ENCODE measurements around the gene GRK2. TPM values are rescaled to one million over a fixed set of nuclear protein-coding genes. Genes with fewer than 3 reads are reported as not detected.
"Not testable (repeated sequence)": the region's sequence is repeated elsewhere in the genome, so short reads cannot be mapped to it uniquely, and the experiment has no call there.

GRK2 gene
- polyA plus RNA-seq, 1 donor, result 82.5 TPM

DNA sequence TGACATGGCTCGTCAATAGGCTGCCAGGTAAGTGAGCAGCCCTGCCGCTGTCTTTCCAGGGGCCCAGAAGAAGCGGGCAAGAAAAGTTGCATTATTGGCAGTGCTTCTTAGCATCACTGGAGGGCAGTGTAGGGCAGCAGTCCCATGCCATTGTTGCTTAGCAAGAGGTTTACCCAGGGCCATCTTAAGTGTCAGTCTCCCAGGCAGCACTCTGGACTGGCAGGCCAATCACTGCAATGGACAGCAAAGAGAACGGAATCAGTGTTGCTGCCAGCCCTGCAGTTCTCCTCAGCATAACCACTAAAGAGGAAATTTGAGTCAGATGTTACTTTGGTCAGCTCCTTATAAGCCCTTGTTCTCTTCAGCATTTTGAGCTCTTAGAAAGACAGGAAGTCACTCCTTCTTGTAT lies 13.4 kb upstream of the GRK2 start:
- H3K36me3 ChIP-seq (ENCODE audit: control insufficient read depth, insufficient read depth, low read length), result peaks cover 95% of the 10 kb centered on the region
- H3K4me1 ChIP-seq (ENCODE audit: control insufficient read depth, insufficient read depth, low read length), result no peaks in the 10 kb centered on the region
- DNase-seq, result no peak
- H3K27ac ChIP-seq (ENCODE audit: low read length), result no peak overlapping the region
- WGBS (ENCODE audit: insufficient coverage, low lambda C conversion rate), result no CpG with 5 or more reads among the region's 4 CpGs
- H3K27me3 ChIP-seq (ENCODE audit: control insufficient read depth, insufficient read depth, low read length), result no peaks in the 10 kb centered on the region
- no peak overlapping the region for H3K4me3 ChIP-seq (ENCODE audit: low read length)
- H3K9me3 ChIP-seq (ENCODE audit: control insufficient read depth, low read depth, low read length), result no peaks in the 10 kb centered on the region

DNA sequence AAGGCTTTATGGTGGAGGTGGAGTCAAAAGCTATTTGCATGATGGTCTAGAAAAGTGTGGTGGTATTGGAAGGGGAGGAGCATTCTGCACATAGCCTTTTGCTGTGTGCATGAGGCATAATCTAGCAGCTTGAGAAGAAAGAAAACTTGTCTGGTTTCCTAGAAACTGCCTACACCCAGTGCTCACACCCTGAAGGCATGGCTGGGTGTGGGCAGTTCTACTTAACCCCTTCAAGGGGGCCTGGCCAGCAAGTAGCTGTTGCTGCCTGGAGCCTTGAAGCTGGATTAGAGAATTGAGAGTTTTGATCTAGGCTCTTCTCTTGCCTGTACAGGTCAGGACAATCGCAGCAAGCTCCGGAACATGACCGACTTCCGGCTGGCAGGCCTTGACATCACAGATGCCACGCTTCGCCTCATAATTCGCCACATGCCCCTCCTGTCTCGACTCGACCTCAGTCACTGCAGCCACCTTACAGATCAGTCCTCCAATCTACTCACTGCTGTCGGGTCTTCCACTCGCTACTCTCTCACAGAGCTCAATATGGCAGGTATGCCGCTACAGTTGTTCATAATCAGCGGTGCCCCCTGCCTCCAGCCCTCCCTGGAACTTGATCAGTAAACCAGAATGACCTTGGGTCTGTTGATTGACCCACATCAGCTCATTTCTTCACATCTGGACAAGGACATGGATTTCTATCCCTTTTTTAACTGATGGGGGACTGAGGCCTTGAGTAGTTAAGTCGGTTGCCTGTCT lies 12.2 kb upstream of the GRK2 start:
- 100% methylated on average over 1 of the region's 14 CpGs for WGBS (ENCODE audit: insufficient coverage, low lambda C conversion rate)
- Histone ChIP-seq H3K27me3 (ENCODE audit: control insufficient read depth, insufficient read depth, low read length) (no peaks in the 10 kb centered on the region), H3K4me3 (ENCODE audit: low read length) (no peak overlapping the region), H3K4me1 (ENCODE audit: control insufficient read depth, insufficient read depth, low read length) (no peaks in the 10 kb centered on the region), H3K27ac (ENCODE audit: low read length) (no peak overlapping the region), H3K9me3 (ENCODE audit: control insufficient read depth, low read depth, low read length) (no peaks in the 10 kb centered on the region), H3K36me3 (ENCODE audit: control insufficient read depth, insufficient read depth, low read length) (peaks cover 86% of the 10 kb centered on the region)
- no peak for DNase-seq

DNA sequence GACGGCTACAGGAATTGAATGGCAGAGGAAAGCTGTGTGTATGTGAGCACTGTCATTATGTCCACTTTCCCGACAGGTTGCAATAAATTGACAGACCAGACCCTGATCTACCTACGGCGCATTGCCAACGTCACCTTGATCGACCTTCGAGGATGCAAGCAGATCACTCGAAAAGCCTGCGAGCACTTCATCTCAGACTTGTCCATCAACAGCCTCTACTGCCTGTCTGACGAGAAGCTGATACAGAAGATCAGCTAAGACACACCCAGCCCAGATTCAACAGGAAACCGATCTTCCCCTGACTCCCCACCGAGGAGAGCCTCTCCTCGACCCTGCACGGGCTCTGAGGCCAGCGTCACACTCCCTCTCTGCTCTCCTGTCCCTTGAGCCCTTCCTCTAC lies 11.5 kb upstream of the GRK2 start:
- Histone ChIP-seq H3K36me3 (ENCODE audit: control insufficient read depth, insufficient read depth, low read length) (peaks cover 79% of the 10 kb centered on the region), H3K27me3 (ENCODE audit: control insufficient read depth, insufficient read depth, low read length) (no peaks in the 10 kb centered on the region), H3K9me3 (ENCODE audit: control insufficient read depth, low read depth, low read length) (no peaks in the 10 kb centered on the region), H3K4me3 (ENCODE audit: low read length) (no peak overlapping the region), H3K27ac (ENCODE audit: low read length) (no peak overlapping the region), H3K4me1 (ENCODE audit: control insufficient read depth, insufficient read depth, low read length) (no peaks in the 10 kb centered on the region)
- no CpG with 5 or more reads among the region's 15 CpGs for WGBS (ENCODE audit: insufficient coverage, low lambda C conversion rate)
- DNase-seq, result no peak

DNA sequence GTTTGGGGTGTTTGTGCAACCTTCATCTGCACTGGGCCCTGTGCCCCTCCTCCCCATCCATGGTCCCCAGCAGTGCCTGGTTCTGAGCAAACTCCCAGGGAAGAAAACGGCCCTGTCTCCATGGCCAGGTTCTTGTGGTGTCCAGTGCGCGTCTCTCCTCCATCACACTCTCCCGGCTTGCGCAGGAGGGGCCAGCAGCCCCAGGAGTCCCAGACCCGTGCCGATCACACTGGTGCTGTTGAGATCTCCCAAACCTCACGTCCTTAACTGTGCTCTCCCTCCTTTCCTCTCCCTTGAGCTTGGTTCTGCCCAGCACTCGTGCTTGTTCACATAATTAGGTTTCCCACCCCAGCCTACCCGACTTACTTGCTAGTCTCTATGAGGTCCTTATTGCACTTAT lies 10.9 kb upstream of the GRK2 start:
- no peaks in the 10 kb centered on the region for H3K27me3 ChIP-seq (ENCODE audit: control insufficient read depth, insufficient read depth, low read length)
- WGBS (ENCODE audit: insufficient coverage, low lambda C conversion rate), result 60% methylated on average over 1 of the region's 10 CpGs
- H3K4me1 ChIP-seq (ENCODE audit: control insufficient read depth, insufficient read depth, low read length), result no peaks in the 10 kb centered on the region
- no peak for DNase-seq
- H3K27ac ChIP-seq (ENCODE audit: low read length), result no peak overlapping the region
- no peaks in the 10 kb centered on the region for H3K9me3 ChIP-seq (ENCODE audit: control insufficient read depth, low read depth, low read length)
- no peak overlapping the region for H3K4me3 ChIP-seq (ENCODE audit: low read length)
- peaks cover 73% of the 10 kb centered on the region for H3K36me3 ChIP-seq (ENCODE audit: control insufficient read depth, insufficient read depth, low read length)

DNA sequence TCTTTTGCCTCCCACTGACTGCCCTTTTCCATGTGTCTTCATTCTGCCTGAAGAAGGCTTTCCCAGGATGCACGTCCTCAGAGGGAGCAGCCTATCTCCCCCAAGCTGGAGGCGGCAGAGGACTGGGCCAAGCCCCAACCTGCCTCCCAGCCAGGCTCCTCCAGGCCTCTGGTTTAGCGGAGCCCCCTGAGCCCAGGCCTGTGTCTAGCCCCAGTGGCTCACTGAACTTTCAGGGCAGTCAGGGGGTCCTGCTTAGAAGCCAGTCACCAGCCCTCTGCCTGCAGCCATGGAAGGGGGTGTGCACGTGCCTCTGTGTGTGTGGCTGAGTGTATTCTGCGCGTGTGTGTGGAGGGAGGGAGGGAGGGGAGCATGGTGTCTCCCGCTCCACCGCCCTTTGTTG lies 10.4 kb upstream of the GRK2 start:
- no peaks in the 10 kb centered on the region for H3K27me3 ChIP-seq (ENCODE audit: control insufficient read depth, insufficient read depth, low read length)
- no peaks in the 10 kb centered on the region for H3K9me3 ChIP-seq (ENCODE audit: control insufficient read depth, low read depth, low read length)
- H3K4me1 ChIP-seq (ENCODE audit: control insufficient read depth, insufficient read depth, low read length), result no peaks in the 10 kb centered on the region
- no peak overlapping the region for H3K27ac ChIP-seq (ENCODE audit: low read length)
- H3K36me3 ChIP-seq (ENCODE audit: control insufficient read depth, insufficient read depth, low read length), result peaks cover 68% of the 10 kb centered on the region
- WGBS (ENCODE audit: insufficient coverage, low lambda C conversion rate), result no CpG with 5 or more reads among the region's 8 CpGs
- no peak for DNase-seq
- no peak overlapping the region for H3K4me3 ChIP-seq (ENCODE audit: low read length)

DNA sequence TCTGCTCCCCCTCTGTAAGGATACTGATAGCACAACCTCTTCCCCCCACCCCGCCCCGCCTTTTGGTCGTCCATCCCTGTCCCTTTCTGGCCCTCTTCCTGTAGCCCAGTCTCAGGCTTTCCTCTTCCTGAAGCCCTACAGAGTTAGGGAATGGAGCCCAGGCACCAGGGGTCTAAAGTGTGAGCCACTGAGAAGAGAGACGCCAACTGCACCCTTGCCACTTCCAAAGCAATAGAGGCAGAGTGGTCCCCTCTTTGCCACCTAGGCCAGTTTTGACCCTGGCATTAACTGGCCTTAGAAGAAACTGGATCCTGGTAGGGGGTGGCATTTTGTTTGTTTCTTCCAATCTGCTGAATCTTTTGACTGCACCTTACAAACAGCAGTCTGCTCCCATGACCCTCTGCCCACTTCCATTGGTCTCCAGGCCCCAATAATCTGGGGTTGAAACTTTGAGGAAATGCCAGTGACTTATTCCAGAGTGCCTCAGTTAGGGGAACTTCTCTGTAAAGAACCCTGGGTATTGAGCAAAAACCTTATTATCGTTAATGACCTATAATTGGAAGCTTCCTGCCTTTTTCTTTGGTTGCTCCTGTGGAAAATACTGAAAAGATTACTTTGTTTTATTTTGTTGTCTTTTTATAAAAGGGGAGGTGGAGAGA lies 9.7 kb upstream of the GRK2 start:
- H3K4me1 ChIP-seq (ENCODE audit: control insufficient read depth, insufficient read depth, low read length), result peaks cover 4% of the 10 kb centered on the region
- no peaks in the 10 kb centered on the region for H3K9me3 ChIP-seq (ENCODE audit: control insufficient read depth, low read depth, low read length)
- no peaks in the 10 kb centered on the region for H3K27me3 ChIP-seq (ENCODE audit: control insufficient read depth, insufficient read depth, low read length)
- 90% methylated on average over 1 of the region's 5 CpGs for WGBS (ENCODE audit: insufficient coverage, low lambda C conversion rate)
- H3K36me3 ChIP-seq (ENCODE audit: control insufficient read depth, insufficient read depth, low read length), result peaks cover 60% of the 10 kb centered on the region
- H3K27ac ChIP-seq (ENCODE audit: low read length), result no peak overlapping the region
- no peak for DNase-seq
- H3K4me3 ChIP-seq (ENCODE audit: low read length), result no peak overlapping the region

DNA sequence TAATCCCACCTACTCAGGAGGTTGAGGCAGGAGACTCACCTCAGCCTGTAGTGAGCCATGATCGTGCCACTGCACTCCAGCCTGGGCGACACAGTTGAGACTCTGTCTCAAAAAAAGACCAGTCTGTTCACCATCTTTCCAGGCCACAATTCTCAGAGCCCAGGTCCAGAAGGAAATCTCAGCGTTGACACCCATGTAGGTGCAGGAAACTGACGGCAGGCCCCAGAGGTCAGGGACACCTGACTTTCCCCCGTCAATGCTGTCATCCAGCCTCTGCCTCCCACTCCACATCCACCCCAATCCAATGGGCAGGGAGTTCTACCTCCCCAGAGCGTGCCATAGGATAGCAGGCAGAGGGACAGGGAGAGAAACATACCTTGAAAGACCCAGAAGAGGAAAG lies 5.9 kb upstream of the GRK2 start:
- WGBS (ENCODE audit: insufficient coverage, low lambda C conversion rate), result no CpG with 5 or more reads among the region's 6 CpGs
- DNase-seq, result no peak

DNA sequence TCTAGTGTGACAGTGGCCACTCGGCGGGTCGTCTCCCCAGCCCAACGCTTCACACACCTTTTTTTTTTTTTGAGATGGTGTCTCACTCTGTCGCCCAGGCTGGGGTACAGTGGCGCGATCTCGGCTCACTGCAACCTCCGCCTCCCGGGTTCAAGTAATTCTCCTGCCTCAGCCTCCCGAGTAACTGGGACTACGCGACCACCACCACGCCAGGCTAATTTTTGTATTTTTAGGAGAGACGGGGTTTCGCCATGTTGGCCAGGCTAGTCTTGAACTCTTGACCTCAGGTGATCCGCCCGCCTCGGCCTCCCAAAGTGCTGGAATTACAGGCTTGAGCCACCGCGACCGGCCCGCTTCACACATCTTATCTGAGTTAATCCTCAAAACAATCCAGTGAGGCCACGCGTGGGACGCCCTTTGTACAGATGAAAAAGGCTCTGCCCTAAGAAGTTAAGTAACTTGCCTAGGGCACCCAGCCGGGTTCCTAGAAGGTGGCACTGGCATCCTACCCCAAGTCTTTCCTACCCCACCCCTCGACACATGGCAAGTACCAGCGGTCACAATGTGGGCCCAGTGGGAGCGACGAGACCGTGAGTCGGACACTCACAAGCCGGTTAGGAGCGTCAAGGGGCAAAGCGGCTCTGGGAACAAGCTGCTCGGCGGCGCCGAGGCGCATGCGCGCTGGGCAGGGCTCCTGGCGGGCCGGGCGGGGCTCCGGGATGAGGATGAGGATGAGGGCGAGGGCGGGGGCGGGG lies 5.2 kb upstream of the GRK2 start:
- Histone ChIP-seq H3K27ac (ENCODE audit: low read length) (peak overlapping the region; percentile 41), H3K36me3 (ENCODE audit: control insufficient read depth, insufficient read depth, low read length) (peaks cover 16% of the 10 kb centered on the region), H3K4me1 (ENCODE audit: control insufficient read depth, insufficient read depth, low read length) (peaks cover 23% of the 10 kb centered on the region), H3K4me3 (ENCODE audit: low read length) (peak overlapping the region; percentile 39)
- WGBS (ENCODE audit: insufficient coverage, low lambda C conversion rate), result no CpG with 5 or more reads among the region's 50 CpGs
- peak; percentile 59 to 72 for DNase-seq
- H3K9me3 ChIP-seq (ENCODE audit: control insufficient read depth, low read depth, low read length); H3K27me3 ChIP-seq (ENCODE audit: control insufficient read depth, insufficient read depth, low read length): not testable (repeated sequence)

More for the DNA sequence above, 5.9 kb upstream of the GRK2 start:
- peaks cover 22% of the 10 kb centered on the region for H3K36me3 ChIP-seq (ENCODE audit: control insufficient read depth, insufficient read depth, low read length)
- no peaks in the 10 kb centered on the region for H3K9me3 ChIP-seq (ENCODE audit: control insufficient read depth, low read depth, low read length)
- H3K27me3 ChIP-seq (ENCODE audit: control insufficient read depth, insufficient read depth, low read length), result no peaks in the 10 kb centered on the region
- H3K27ac ChIP-seq (ENCODE audit: low read length), result no peak overlapping the region
- no peak overlapping the region for H3K4me3 ChIP-seq (ENCODE audit: low read length)
- H3K4me1 ChIP-seq (ENCODE audit: control insufficient read depth, insufficient read depth, low read length), result peaks cover 20% of the 10 kb centered on the region

DNA sequence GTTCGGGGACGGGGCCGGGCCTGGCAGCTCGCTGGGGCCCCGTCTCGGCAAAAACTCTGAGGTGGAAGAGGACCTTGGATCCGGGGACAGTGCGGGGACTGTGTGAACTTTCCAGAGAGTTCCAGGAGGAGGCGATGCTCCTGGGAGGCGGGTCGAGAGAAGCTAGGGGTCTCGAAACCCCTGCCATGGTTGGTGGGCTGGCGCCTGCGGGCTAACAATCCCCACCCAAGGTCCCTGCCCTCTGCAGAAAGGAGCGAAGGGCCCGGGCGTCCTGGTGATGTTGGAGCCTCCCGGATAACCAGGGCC lies 4.7 kb upstream of the GRK2 start:
- DNase-seq, result no peak
- peaks cover 23% of the 10 kb centered on the region for H3K4me1 ChIP-seq (ENCODE audit: control insufficient read depth, insufficient read depth, low read length)
- no CpG with 5 or more reads among the region's 18 CpGs for WGBS (ENCODE audit: insufficient coverage, low lambda C conversion rate)
- H3K4me3 ChIP-seq (ENCODE audit: low read length), result no peak overlapping the region
- H3K27me3 ChIP-seq (ENCODE audit: control insufficient read depth, insufficient read depth, low read length), result no peaks in the 10 kb centered on the region
- no peaks in the 10 kb centered on the region for H3K9me3 ChIP-seq (ENCODE audit: control insufficient read depth, low read depth, low read length)
- H3K36me3 ChIP-seq (ENCODE audit: control insufficient read depth, insufficient read depth, low read length), result peaks cover 11% of the 10 kb centered on the region
- no peak overlapping the region for H3K27ac ChIP-seq (ENCODE audit: low read length)

DNA sequence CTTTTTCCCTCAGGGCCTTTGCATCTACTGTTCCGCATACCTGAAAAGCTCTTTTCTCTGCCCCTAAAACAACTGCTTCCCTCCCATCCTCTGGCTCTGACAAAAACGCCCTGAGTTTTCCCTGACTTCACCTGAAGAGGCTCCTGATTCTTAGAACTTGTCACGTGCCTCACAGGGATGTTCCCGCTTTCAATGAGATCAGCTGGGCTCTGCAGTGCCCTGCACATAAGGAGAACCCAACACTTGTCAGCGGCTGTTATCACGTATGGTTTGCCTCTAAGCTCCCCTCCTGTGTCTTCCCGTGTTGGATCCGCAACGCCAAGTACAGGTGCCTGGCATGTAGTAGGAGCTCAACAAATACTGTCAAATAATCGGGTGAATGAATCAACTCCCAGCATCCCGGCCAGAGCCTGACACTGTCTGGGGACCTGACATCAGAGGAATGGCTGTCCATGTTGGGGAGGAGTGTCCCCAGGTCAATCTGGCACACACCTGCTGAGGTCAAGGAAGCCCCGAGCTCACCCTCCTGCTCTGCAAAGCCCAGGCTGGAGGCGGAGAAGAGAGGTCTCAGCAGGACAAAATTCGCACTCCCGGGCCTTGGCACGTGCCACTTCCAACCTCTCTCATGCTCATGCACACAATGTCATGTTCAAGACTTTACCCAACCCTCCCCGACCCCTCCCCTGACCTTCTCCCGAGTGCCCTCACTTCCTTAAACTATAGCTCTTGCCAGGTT lies 4.2 kb upstream of the GRK2 start:
- no peak overlapping the region for H3K4me3 ChIP-seq (ENCODE audit: low read length)
- no peaks in the 10 kb centered on the region for H3K27me3 ChIP-seq (ENCODE audit: control insufficient read depth, insufficient read depth, low read length)
- H3K36me3 ChIP-seq (ENCODE audit: control insufficient read depth, insufficient read depth, low read length), result peaks cover 5% of the 10 kb centered on the region
- peak in 1 of 2 donors; percentile 52 for DNase-seq
- H3K4me1 ChIP-seq (ENCODE audit: control insufficient read depth, insufficient read depth, low read length), result peaks cover 23% of the 10 kb centered on the region
- no peak overlapping the region for H3K27ac ChIP-seq (ENCODE audit: low read length)
- no peaks in the 10 kb centered on the region for H3K9me3 ChIP-seq (ENCODE audit: control insufficient read depth, low read depth, low read length)
- 33% methylated on average over 3 of the region's 18 CpGs for WGBS (ENCODE audit: insufficient coverage, low lambda C conversion rate)

All from large intestine (tissue), 3 donors.